Gastroesophageal sphincter (tissue), 3 donors: ENCODE results near the gene MIPEP.

Experiments
- POLR2A ChIP-seq, 2 donors: fragments of 450-650 bp; IDR thresholded peaks; one replicate each; pipeline ENCODE4 v1.6.1; 2017; ENCODE audit warnings: antibody characterized with exemption in 2 of 2, mild to moderate bottlenecking in 2 of 2, moderate library complexity in 1 of 2
- POLR2AphosphoS5 ChIP-seq: sonication (generic); formaldehyde crosslinking; IDR thresholded peaks from one replicate; pipeline ENCODE4 v1.6.1; 2017; ENCODE audit warnings: antibody characterized with exemption
- TF ChIP-seq, protein P1 (sequence below), 4 experiments: fragments of 200-600 bp in 2 of 4; fragments of 450-650 bp in 2 of 4; sonication (generic) in 1 of 4; IDR thresholded peaks; one replicate each; pipeline ENCODE4 v1.5.1; 2017 to 2019; ENCODE audit warnings: antibody characterized with exemption in 4 of 4, mild to moderate bottlenecking in 2 of 4, moderate library complexity in 2 of 4

GRCh38 chr13:23903906-23904280 is 14.7 kb upstream of the MIPEP start:
- TF ChIP-seq POLR2A (IDR thresholded peaks at IDR 0.05), result no peak
- TF ChIP-seq, protein P1, sequence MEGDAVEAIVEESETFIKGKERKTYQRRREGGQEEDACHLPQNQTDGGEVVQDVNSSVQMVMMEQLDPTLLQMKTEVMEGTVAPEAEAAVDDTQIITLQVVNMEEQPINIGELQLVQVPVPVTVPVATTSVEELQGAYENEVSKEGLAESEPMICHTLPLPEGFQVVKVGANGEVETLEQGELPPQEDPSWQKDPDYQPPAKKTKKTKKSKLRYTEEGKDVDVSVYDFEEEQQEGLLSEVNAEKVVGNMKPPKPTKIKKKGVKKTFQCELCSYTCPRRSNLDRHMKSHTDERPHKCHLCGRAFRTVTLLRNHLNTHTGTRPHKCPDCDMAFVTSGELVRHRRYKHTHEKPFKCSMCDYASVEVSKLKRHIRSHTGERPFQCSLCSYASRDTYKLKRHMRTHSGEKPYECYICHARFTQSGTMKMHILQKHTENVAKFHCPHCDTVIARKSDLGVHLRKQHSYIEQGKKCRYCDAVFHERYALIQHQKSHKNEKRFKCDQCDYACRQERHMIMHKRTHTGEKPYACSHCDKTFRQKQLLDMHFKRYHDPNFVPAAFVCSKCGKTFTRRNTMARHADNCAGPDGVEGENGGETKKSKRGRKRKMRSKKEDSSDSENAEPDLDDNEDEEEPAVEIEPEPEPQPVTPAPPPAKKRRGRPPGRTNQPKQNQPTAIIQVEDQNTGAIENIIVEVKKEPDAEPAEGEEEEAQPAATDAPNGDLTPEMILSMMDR (IDR thresholded peaks at IDR 0.05), result no peak
- TF ChIP-seq POLR2AphosphoS5, result no peak
